Type B pancreatic cell (in vitro differentiated cells): ENCODE results near the gene EHBP1. TPM values are rescaled to one million over a fixed set of nuclear protein-coding genes. Genes with fewer than 3 reads are reported as not detected.

Experiments
- DNase-seq: peaks from one replicate; pipeline ENCODE4 v3.0.0; 2021; ENCODE audit warnings: mixed read lengths; ENCODE audit not compliant: unreplicated experiment; ENCODE audit errors: extremely low spot score
- H3K27ac Mint-ChIP-seq: 2 replicates; pipeline ENCODE4 v1.8.0; 2021; ENCODE audit warnings: mild to moderate bottlenecking, mixed read lengths
- H3K27me3 Mint-ChIP-seq: 2 replicates; pipeline ENCODE4 v1.8.0; 2021; ENCODE audit warnings: mixed read lengths
- H3K36me3 Mint-ChIP-seq: 2 replicates; pipeline ENCODE4 v1.8.0; 2021; ENCODE audit warnings: mixed read lengths
- H3K4me1 Mint-ChIP-seq: one replicate; pipeline ENCODE4 v1.8.0; 2021; ENCODE audit warnings: mixed read lengths; ENCODE audit not compliant: unreplicated experiment
- H3K4me3 Mint-ChIP-seq: 2 replicates; pipeline ENCODE4 v1.8.0; 2021; ENCODE audit warnings: mild to moderate bottlenecking, mixed read lengths
- H3K9me3 Mint-ChIP-seq: 2 replicates; pipeline ENCODE4 v1.8.0; 2021; ENCODE audit warnings: mixed read lengths
- total RNA-seq: library from RNA; stranded (reverse); gene quantifications from 2 replicates; pipeline ENCODE4 v1.2.1, GENCODE V29; 2021; ENCODE audit warnings: low replicate concordance
- TF ChIP-seq, protein P1 (sequence below): fragments of 200-600 bp; sonication (generic); conservative IDR thresholded peaks from 2 replicates; pipeline ENCODE4 v1.5.0; 2021; ENCODE audit warnings: antibody characterized with exemption, mild to moderate bottlenecking

The EHBP1 gene
- total RNA-seq, 1 donor from 2014 or later = 59.2 TPM

DNA sequence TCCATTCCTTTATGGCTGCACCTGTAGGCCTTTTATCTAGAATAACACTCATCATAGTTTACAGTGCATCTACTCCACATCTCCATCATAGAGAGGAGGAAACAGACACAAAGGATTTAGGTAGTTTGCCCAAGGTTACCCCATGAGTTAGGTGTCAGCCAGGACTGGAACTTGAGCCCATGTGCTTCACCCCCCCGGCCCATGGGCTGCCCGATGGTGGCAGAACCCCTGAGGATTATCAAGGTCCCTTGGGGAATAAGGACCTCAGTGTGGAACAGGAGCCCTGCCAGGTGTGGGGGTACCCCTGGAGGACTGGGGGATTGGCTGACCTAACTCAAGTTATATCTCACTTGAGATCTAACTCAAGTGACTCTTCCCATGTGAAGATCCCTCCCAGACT lies 198.8 kb downstream of the EHBP1 start:
- TF ChIP-seq, protein P1, sequence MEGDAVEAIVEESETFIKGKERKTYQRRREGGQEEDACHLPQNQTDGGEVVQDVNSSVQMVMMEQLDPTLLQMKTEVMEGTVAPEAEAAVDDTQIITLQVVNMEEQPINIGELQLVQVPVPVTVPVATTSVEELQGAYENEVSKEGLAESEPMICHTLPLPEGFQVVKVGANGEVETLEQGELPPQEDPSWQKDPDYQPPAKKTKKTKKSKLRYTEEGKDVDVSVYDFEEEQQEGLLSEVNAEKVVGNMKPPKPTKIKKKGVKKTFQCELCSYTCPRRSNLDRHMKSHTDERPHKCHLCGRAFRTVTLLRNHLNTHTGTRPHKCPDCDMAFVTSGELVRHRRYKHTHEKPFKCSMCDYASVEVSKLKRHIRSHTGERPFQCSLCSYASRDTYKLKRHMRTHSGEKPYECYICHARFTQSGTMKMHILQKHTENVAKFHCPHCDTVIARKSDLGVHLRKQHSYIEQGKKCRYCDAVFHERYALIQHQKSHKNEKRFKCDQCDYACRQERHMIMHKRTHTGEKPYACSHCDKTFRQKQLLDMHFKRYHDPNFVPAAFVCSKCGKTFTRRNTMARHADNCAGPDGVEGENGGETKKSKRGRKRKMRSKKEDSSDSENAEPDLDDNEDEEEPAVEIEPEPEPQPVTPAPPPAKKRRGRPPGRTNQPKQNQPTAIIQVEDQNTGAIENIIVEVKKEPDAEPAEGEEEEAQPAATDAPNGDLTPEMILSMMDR = no peak
- Mint-ChIP-seq H3K4me1 (no peaks in the 10 kb centered on the region), H3K36me3 (no peaks in the 10 kb centered on the region), H3K9me3 (no peaks in the 10 kb centered on the region), H3K27ac (no peak overlapping the region), H3K27me3 (no peaks in the 10 kb centered on the region), H3K4me3 (no peak overlapping the region)
- no peak for DNase-seq

- Mint-ChIP-seq H3K36me3 (no peaks in the 10 kb centered on the region), H3K27me3 (no peaks in the 10 kb centered on the region), H3K4me3 (no peak overlapping the region), H3K27ac (no peak overlapping the region), H3K4me1 (no peaks in the 10 kb centered on the region), H3K9me3 (no peaks in the 10 kb centered on the region)
- no peak for DNase-seq
- TF ChIP-seq, protein P1 = no peak
These were observed 202.6 kb downstream of the EHBP1 start for GRCh38 chr2:62908145-62908544.

- Mint-ChIP-seq H3K36me3 (peaks cover 3% of the 10 kb centered on the region), H3K4me3 (no peak overlapping the region), H3K27ac (no peak overlapping the region), H3K4me1 (no peaks in the 10 kb centered on the region), H3K9me3 (no peaks in the 10 kb centered on the region), H3K27me3 (no peaks in the 10 kb centered on the region)
- TF ChIP-seq, protein P1 = no peak
- no peak for DNase-seq
These were observed 207.8 kb downstream of the EHBP1 start for GRCh38 chr2:62913311-62913710.

DNA sequence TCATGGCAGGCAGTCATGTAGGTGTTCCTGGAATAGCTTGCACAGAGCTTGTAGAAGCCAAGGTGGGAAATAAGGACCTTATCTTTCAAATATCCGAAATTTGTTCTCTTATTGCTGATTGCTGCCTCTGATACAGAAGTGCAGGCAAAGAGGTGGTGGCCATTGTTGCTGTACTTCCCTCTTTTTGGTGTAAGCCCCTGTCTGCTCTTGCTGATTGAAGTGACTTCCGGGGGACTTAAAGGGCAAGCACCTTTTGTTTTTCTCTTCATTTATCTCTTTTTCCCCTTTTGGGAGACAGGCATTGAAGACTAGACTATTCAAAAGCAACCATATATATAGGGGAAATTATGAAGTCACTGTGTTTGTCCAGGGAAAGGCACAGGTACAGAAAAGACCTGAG lies 213.5 kb downstream of the EHBP1 start:
- Mint-ChIP-seq H3K4me3 (no peak overlapping the region), H3K4me1 (no peaks in the 10 kb centered on the region), H3K9me3 (peaks cover 9% of the 10 kb centered on the region), H3K27ac (no peak overlapping the region), H3K36me3 (peaks cover 33% of the 10 kb centered on the region), H3K27me3 (no peaks in the 10 kb centered on the region)
- no peak for DNase-seq
- TF ChIP-seq, protein P1 = no peak

DNA sequence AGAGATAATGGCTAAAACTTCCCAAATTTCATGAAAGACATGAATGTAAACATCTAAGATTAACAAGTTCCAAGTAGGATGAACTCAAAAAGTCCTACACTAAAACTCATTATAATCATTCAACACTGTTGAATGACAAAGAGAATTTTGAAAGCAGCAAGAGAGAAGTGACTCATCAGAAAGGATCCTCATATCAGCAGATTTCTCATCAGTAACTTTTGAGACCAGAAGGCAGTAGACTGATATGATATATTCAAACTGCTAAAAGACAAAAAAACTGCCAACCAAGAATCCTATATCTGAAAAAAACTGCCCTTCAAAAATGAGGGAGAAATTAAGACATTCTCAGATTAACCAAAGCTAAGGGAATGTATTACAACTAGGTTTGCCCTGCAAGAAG lies 214.6 kb downstream of the EHBP1 start:
- Mint-ChIP-seq H3K4me1 (no peaks in the 10 kb centered on the region), H3K27ac (no peak overlapping the region), H3K36me3 (peaks cover 43% of the 10 kb centered on the region), H3K27me3 (no peaks in the 10 kb centered on the region), H3K9me3 (peaks cover 19% of the 10 kb centered on the region), H3K4me3 (no peak overlapping the region)
- TF ChIP-seq, protein P1 = no peak
- no peak for DNase-seq

GRCh38 chr2:62923242-62923641 lies 217.7 kb downstream of the EHBP1 start:
- no peak overlapping the region for H3K4me3 Mint-ChIP-seq
- H3K4me1 Mint-ChIP-seq = no peaks in the 10 kb centered on the region
- H3K9me3 Mint-ChIP-seq = peaks cover 27% of the 10 kb centered on the region
- no peaks in the 10 kb centered on the region for H3K27me3 Mint-ChIP-seq
- peaks cover 40% of the 10 kb centered on the region for H3K36me3 Mint-ChIP-seq
- TF ChIP-seq, protein P1 = no peak
- DNase-seq = no peak
- no peak overlapping the region for H3K27ac Mint-ChIP-seq
